ENCODE data around the gene NKD2. TPM values are rescaled to one million over a fixed set of nuclear protein-coding genes. Genes with fewer than 3 reads are reported as not detected.
"Not testable (repeated sequence)": the region's sequence is repeated elsewhere in the genome, so short reads cannot be mapped to it uniquely, and the experiment has no call there.

Gene NKD2
- total RNA-seq, 1 experiment from 2014 or later = not detected

- no peak for DNase-seq (ENCODE audit: low read depth)
Measured at GRCh38 chr5:1000329-1000728, 8.3 kb upstream of the NKD2 start.

GRCh38 chr5:1000831-1001230, 7.8 kb upstream of the NKD2 start:
- not testable (repeated sequence) for DNase-seq (ENCODE audit: low read depth)

DNA sequence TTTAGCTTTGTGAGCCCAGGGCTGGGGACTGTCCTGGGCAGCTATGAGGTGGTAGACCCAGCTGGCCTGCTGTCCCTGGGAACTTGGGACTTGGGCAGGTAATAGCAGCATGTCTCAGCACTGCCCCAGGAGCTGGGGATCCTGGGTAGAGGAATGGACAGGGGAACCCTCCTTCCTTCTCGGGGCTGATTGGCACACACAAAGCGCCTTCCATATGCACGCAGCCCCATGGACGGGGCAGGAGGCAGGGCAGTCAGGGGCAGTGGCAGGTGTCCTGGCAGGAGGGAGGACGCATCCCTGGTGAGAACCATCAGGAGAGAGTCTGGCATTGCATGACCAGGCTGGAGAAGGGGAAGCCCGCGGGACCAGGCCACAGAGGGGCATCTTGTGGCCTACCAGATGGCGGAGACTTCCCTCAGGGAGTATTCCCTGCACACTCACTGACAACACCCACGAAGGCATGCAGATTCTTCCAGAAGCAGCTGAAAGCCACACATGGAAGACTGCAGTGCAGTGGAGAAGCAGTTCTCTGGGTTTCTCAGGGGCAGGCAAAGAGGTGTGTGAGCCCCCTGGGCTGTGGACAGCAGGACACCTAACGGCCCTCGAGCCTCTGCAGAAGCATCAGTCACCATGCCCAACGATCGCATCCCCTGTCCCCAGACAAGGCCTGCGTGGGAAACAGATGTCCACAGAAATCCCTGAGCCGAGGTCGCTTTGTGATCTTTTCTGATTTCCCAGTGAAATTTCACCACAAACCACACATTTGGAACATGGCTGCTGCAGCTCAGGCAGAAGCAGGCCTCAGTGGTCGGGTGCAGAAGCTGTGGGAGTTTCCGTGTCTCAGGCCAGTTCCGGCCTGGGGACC, 7.0 kb upstream of the NKD2 start:
- no peak for DNase-seq (ENCODE audit: low read depth)

- DNase-seq (ENCODE audit: low read depth) = no peak
Measured at GRCh38 chr5:1002271-1002546, 6.4 kb upstream of the NKD2 start.

DNA sequence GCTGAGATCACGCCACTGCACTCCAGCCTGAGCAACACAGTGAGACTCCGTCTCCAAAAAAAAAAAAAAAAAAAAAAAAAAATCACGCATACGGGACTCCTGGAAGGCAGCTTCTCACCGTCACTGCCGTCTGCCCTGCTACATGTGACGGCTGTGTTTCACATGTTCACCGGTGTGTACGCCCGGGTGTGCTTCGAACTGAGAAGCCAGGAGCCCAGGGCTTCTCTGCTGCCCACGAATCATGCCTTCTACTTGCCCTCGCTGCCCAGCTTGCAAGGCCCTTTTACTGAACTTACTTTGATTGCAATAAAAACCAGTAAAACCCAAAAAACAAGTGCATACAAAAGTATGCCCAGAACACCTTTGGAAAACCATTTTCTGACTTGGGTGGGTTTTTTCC, 5.8 kb upstream of the NKD2 start:
- DNase-seq (ENCODE audit: low read depth) = no peak

DNA sequence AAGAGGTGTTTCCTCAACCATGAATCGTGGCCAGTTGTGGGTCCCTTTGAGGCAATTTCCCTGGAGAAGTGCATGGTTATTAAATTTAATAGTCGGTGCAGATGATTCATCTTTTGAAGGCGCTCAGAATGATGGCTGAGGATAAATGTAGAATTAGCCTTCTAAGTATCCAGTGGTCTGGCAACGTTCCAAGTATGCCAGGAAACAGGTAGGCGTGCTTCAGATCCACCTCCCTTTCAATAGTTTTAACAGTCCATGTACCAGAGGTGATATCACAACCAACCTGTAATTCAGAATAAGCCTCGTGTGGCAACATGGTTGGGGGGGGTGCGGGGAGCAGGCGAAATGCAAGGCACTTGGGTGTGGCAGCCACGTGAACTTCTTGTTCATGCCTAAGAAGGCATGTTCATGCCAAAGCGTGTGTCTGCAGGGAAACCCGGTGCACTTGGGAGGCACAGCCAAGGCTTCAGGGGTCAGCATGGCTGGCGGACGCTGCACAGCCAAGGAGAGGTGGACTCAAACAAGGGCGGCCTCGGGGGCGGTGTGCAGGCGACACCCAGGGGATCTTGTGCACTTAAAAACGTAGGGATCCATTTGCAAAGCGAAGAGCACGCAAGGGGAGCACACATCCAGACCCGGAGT, 5.2 kb upstream of the NKD2 start:
- DNase-seq (ENCODE audit: low read depth) = no peak

GRCh38 chr5:1004461-1005248, 3.9 kb upstream of the NKD2 start:
- DNase-seq (ENCODE audit: low read depth) = no peak

DNA sequence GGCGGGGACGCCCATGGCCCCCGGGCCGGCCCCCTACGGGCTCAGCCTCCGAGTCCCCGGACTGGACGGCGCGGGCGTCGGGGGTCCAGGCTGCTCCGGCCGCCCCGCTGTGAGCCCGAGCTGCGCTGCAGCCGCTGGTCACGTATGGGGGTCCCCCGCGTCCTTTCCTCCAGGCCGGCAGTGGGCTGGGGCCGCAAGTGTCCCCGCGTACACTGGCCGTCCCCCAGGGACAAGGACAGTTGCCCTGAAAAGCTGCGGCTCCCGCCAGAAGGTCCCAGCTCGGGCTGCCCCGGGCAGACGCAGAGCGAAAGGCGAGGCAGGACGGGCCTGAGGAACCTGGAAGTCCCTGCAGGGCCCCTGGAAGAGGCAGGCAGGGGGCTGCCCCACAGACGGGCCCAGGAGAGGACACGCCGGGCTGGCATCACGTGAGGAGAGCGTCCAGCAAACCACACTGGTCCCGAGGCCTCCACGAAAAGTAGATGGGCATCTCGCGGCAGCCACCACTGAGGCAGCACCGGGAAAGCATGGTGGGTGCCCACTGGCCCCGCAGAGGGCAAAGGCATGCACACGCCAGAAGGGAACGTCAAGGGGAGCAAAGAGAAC, 3.3 kb upstream of the NKD2 start:
- no peak for DNase-seq (ENCODE audit: low read depth)

DNA sequence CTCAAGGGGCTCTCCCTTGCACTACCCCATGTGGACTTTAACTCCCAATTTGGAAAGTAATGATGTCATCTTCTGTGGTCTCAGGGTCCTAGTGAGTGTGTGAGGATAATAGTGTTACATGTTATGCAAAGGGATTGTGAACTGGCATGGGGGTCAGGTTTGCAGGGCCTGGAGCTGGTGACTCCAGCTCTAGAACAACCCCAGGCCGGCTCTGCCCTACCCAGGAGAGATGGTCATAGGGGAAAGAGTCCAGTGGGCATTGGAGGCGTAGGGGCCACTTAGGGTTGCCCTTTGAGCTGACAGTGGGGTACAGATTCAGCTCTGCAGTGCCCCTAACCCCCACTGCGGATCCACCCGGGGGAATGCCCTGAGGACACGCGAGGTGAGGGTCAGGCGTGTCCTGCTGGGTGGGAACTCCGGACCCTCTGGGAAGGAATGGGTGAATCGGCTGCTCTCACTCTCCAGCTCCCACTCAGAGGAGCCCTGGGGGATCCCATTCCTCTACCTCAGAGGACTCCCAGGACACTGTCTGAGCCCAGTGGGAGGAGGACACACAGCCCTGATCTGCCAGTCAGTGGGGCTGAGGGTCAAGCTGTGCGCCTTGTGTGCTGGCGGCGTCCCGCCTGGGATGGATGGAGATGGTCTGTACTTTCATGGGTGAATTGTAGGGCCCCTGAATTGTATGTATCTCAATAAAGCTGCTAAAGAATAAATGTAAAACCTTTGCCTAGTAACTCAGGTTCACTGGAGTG, 2.5 kb upstream of the NKD2 start:
- DNase-seq (ENCODE audit: low read depth) = no peak

DNA sequence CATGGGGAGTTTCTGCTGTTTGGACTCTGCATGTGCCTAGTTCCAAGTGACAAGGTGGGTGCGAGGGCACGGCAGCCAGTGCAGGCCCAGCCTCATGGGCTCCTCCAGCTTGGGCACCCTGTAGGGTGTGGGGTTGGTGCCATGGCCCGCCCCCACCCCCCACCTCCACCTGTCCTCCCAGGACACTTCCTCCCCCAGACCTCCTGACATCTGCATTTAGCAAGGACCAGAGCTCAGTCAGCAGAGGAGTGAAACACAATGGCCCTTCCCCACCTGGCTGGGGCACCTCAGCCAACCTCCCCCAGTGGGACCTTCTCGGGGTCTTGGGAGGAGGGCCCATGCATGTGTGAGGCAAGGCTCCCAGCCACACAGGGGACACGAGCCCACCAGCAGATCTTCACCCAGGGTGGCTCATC, 1.9 kb upstream of the NKD2 start:
- no peak for DNase-seq (ENCODE audit: low read depth)

- DNase-seq (ENCODE audit: low read depth) = no peak
Measured at GRCh38 chr5:1007221-1007680, 1.4 kb upstream of the NKD2 start.

DNA sequence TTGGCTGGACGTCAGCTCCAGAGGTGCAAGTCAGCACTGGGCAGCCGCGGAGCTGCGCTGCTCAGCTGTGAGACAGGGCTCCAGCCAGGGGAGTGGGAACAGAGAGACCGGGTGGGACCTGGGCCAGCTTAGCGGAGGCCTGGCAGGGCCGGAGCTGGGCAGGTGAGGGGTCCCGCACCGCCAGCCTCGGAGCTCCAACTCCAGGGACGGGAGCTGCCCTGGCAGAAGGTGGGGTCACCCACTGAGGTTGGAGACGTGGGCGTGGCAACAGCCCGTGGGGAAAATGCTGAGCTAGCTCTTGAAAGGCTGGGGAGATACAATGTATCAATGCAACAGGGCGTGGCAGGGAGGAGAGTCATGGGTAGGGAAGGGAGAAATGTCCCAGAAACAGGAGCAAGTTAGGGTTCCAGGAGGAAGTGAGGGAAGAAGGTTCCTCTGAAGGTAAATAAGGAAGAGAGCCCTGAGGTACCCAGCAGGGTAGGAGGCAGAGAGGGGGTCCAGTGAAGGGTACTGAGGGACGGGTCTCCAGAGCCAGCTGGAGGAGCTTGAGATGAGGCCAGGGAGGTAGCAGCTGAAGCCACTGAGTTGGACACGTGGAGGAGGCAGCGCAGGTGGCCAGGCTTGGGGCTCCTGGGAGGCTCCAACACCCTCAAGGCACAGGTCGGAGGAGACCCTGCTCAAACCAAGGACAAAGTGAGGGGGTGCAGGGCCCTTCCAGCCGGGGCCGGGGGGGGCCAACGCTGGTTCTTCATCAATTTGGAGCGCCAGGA, 736 bp upstream of the NKD2 start:
- DNase-seq (ENCODE audit: low read depth) = no peak

DNA sequence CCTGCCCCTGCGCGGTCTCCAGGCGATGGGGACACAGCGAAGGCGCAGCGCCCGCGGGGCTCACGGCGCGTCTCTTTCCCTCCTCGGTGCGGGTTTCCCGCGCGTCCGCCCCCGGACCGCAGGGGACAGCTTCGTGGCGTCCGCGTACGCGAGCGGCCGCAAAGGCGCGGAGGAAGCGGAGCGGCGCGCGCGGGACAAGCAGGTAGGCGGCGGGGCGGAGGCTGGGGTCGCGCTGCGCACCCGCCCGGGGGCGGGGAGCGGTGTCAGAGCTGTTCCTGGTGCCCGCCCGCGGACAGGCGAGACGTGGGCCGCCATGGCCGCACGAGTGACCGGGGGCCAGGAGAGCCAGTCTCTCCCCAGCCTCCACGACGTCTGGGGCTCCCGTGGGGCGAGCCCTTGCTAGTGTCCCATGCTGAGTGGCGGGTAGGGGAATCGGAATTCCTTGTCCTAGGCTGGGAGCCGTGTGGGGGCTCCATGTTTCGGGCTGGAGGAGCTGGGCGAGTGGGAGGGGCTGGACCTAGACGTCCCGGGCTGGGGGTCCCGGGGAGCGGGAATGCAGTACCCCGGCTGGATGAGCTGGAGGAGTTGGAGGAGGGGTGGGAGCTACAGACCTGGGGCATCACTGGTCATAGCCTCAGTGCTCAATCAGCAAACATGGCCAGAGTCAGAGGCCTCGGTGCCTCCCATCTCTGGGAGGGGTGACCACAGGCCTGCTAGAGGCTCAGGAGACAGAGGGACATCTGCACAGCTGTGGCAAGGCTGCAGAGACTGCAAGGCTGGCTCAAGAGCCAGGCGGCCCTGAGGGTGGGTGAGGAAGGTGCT, 968 bp downstream of the NKD2 start:
- DNase-seq (ENCODE audit: low read depth) = no peak

DNA sequence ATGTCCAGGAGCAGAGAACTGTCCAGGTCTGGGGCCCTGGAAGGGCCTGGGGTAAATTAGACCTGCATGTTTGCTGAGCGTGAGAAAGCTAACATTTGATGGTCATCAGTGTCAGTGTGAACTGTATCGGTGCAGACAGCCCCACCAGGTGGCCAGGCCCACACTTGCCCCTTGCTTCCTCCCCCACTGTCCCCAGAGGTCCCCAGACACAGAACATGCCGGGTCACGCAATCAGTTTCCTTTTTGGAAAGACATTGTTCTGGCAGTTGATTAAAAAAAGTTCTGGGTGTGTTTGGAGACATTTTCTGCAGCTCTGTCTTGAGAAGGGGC, 1.5 kb downstream of the NKD2 start:
- DNase-seq (ENCODE audit: low read depth) = no peak

DNA sequence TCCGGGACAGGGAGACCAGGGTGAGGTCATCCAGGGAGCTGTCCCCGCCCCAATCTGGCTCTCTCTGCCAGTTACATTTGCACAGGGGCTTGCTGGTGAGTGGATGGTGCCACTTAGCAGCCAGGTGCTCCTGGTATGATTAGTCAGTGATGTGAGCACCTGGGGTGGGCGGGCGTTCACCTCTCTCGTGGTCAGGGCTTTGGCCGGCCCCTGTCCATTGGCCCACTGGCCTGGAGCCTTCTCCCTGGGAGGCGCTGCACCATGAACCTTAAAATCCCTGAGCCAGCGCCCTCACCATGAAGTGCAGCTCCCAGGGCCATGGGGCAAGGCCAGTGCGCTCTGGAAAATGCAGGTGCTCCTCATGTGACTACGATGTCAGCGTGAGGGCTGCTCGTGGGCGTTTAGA, 2.0 kb downstream of the NKD2 start:
- no peak for DNase-seq (ENCODE audit: low read depth)

GRCh38 chr5:1011226-1011631, 2.6 kb downstream of the NKD2 start:
- DNase-seq (ENCODE audit: low read depth) = peak; percentile 41

GRCh38 chr5:1011741-1012312, 3.2 kb downstream of the NKD2 start:
- DNase-seq (ENCODE audit: low read depth) = no peak

DNA sequence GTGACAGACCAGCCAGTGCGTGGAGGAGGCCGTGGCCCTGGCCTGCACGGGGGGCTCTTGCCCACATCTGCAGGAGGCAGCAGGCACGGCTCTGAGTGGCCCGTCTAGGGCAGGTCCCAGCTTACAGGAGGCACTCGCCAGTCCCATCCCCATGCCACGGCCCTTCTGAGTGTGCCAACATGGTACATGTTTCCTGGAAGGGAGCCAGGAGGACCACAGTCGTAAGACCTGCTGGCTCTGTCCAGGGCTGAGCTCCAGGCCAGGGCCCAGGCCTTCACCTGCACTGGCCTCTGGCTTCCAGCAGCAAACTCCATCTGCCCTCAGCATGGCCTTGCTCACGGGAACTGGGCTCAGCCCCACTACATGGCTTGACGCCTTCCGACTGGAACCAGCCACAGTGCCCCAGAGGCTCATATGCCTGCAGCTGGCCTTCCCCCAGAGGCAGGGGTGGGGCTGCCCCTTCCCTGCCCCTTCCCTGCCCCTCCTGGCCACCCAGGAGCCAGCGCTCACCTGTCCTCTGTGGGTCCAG, 3.8 kb downstream of the NKD2 start:
- DNase-seq (ENCODE audit: low read depth) = no peak

DNA sequence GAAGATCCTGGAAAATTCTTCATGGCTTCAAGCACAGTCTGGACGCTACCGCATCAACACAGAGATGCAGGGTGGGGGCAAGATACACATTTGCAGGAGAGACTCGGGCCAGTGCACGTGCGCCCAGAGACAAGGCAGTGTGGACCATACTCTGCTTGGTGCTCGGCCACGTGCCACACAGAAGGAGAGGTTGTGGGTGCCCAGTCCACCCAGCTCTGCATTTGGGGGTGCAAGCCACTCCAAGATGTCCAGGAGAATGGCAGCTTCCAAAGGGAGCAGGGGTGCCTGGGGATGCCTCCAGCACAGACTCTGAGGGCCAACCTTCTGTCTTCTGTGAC, 4.3 kb downstream of the NKD2 start:
- no peak for DNase-seq (ENCODE audit: low read depth)

Data from HT1080 (cell line).